Ectodermal cell (in vitro differentiated cells): ENCODE measurements around the gene LRP5.
"Not testable (repeated sequence)": the region's sequence is repeated elsewhere in the genome, so short reads cannot be mapped to it uniquely, and the experiment has no call there.

Experiments used
- H3K27ac ChIP-seq: 2 replicates; pipeline ENCODE4 v1.7.0; 2013; ENCODE audit warnings: mild to moderate bottlenecking, low read depth, low read length; ENCODE audit not compliant: insufficient read depth, poor library complexity, severe bottlenecking
- H3K27me3 ChIP-seq: 2 replicates; pipeline ENCODE4 v1.7.0; 2013; ENCODE audit warnings: mild to moderate bottlenecking, low read length; ENCODE audit not compliant: insufficient read depth, control insufficient read depth, poor library complexity, severe bottlenecking
- H3K36me3 ChIP-seq: one replicate; pipeline ENCODE4 v1.7.0; 2013; ENCODE audit warnings: low read length; ENCODE audit not compliant: control insufficient read depth, insufficient read depth
- H3K4me1 ChIP-seq: one replicate; pipeline ENCODE4 v1.7.0; 2013; ENCODE audit warnings: low read length; ENCODE audit not compliant: control insufficient read depth, insufficient read depth
- H3K4me3 ChIP-seq: 2 replicates; pipeline ENCODE4 v1.7.0; 2013; ENCODE audit warnings: low read depth, low read length, control low read depth; ENCODE audit not compliant: insufficient read depth
- H3K9me3 ChIP-seq: 2 replicates; pipeline ENCODE4 v1.7.0; 2013; ENCODE audit warnings: mild to moderate bottlenecking, low read length, moderate library complexity; ENCODE audit not compliant: control insufficient read depth
- WGBS, 2 experiments: methylation state at CpG; one replicate each; pipeline ENCODE4 v1.1.7; 2013; ENCODE audit warnings: missing lambda C conversion rate in 2 of 2; 5-methylcytosine and 5-hydroxymethylcytosine counted together

Gene LRP5

DNA sequence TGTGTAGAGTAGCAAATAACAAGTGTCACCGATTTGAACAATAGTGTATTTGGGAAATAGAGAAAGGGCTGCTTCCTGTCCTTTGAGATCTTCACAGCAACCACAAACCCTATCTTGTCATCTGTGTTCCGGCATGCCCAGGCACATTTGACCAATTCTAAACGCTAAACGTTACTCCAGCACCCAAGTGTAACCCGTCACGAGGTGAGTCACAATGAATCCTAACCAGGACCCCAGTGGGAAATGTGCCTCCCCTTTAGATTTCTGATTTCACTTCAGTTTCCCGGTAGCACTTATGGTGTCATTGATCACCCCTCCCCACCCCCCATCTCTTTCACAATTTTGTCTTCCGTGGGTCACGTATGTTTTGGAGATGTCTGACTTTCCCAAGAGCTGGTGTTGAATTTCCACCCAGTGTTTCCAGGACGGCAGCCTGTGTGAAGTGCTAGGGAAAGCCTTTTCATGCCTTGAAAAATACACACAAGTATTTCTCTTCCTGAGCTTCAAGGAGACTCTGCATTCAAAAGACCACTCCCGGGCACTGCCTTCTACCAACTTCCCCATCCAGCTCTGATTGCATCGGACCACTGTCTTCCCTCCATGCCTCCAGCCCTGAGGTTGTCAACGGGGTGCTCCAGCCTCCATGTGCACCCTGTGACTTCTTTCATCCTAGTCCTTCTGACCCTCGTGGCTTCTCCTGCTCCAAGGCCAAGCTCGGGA, 30.1 kb upstream of the LRP5 start:
- Histone ChIP-seq H3K36me3 (no peaks in the 10 kb centered on the region), H3K4me1 (no peaks in the 10 kb centered on the region), H3K4me3 (no peak overlapping the region), H3K27me3 (no peaks in the 10 kb centered on the region), H3K9me3 (no peaks in the 10 kb centered on the region), H3K27ac (no peak overlapping the region)
- WGBS, 2 experiments: 85 to 87% methylated on average over 15 of the region's 15 CpGs

DNA sequence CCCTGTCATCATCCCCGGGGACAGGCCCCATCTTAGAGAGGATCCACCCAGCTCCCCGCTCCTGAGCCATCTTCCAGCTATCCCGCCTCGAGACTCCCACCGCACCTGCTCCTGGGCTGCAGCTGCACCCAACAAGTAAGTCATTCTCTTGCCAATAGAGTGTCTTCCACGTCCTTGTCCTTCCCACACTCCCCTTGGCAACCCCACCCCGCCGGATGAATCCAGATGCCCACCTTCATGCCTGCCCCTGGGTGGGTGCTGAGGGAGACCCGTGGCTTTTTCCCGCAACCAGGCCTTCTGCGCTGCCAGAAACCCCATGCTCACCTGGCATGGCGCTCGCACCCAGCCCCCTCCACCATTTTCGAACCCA, 29.5 kb upstream of the LRP5 start:
- Histone ChIP-seq H3K27me3 (no peaks in the 10 kb centered on the region), H3K4me1 (no peaks in the 10 kb centered on the region), H3K9me3 (no peaks in the 10 kb centered on the region), H3K36me3 (no peaks in the 10 kb centered on the region), H3K4me3 (no peak overlapping the region), H3K27ac (no peak overlapping the region)
- 93 to 94% methylated on average over 14 of the region's 14 CpGs for WGBS, 2 experiments

DNA sequence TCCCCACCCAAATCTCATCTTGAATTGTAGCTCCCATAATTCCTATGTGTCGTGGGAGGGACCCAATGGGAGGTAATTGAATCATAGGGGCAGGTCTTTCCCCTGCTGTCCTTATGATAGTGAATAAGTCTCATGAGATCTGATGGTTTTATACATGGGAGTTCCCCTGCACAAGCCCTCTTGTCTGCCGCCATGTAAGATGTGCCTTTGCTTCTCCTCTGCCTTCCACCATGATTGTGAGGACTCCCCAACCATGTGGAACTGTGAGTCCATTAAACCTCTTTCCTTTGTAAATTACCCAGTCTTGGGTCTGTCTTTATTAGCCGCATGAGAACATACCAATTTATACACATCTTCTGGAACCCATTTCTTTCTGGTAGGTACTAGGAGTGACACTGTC, 27.8 kb upstream of the LRP5 start:
- not testable (repeated sequence) for H3K27me3 ChIP-seq, H3K36me3 ChIP-seq, H3K4me1 ChIP-seq, H3K27ac ChIP-seq, H3K4me3 ChIP-seq, H3K9me3 ChIP-seq
- 85 to 90% methylated on average over 2 to 3 of the region's 3 CpGs for WGBS, 2 experiments

DNA sequence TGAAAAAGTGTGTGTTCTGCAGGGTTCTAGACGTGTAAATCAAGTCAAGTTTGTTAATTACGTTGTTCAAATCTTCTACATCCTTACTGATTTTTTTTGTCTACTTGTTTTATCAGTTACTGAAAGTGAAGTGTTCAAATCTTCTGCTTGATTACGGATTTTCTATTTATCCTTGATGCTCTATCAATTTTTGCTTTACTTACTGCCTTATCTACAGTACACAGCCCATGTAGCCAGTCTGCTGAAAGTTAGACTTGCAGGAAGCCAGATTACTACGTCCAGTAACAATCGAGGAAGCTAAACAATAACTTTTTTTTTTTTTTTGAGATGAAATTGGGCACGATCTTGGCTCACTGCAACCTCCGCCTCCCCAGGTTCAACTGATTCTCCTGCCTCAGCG, 25.0 kb upstream of the LRP5 start:
- H3K9me3 ChIP-seq: peaks cover 5% of the 10 kb centered on the region
- no peak overlapping the region for H3K27ac ChIP-seq
- no peaks in the 10 kb centered on the region for H3K36me3 ChIP-seq
- no peaks in the 10 kb centered on the region for H3K4me1 ChIP-seq
- no peaks in the 10 kb centered on the region for H3K27me3 ChIP-seq
- no peak overlapping the region for H3K4me3 ChIP-seq
- WGBS, 2 experiments: 94 to 95% methylated on average over 6 to 8 of the region's 8 CpGs

DNA sequence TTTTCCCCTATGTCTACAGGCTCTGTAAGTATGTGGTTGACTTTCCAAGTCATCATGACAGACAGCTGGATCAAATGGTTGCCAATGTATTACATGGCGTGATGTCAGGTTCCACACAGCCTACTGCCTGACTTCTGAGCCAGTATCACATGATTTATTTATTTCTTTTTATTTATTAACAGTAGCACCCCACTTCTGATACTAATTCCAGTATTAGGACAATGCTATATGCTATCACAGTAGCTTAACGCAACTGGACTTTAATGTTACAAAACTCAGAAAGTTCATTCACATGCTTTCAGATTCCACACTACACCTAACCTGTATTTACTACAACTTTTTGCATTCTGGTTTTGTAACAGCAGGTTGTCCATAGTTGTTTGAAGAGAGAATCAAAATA, 22.9 kb upstream of the LRP5 start:
- peaks cover 5% of the 10 kb centered on the region for H3K9me3 ChIP-seq
- H3K27ac ChIP-seq: no peak overlapping the region
- no peaks in the 10 kb centered on the region for H3K36me3 ChIP-seq
- no peaks in the 10 kb centered on the region for H3K4me1 ChIP-seq
- WGBS, 2 experiments: 89 to 98% methylated on average over 2 of the region's 2 CpGs
- no peaks in the 10 kb centered on the region for H3K27me3 ChIP-seq
- no peak overlapping the region for H3K4me3 ChIP-seq

DNA sequence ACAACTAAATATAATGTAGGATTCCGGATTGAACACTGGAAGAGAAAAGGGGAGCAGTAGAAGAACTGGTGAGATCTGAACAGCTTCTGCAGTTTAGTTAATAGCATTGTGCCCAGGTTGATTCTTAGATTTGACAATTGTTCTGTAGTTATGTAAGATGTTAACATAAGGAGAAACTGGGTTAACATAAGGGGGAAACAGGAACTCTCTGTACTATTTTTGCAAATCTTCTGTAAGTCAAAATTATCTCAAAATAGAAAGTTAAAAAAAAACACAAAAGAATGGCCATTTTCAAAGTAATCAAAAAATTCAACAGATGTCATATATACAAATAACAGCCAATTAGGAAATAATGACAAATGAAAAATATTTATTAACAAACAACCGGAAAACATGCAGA, 18.7 kb upstream of the LRP5 start:
- no peak overlapping the region for H3K4me3 ChIP-seq
- peaks cover 5% of the 10 kb centered on the region for H3K9me3 ChIP-seq
- no peaks in the 10 kb centered on the region for H3K27me3 ChIP-seq
- no peak overlapping the region for H3K27ac ChIP-seq
- 89 to 96% methylated on average over 1 of the region's 2 CpGs for WGBS, 2 experiments
- no peaks in the 10 kb centered on the region for H3K4me1 ChIP-seq
- H3K36me3 ChIP-seq: no peaks in the 10 kb centered on the region

DNA sequence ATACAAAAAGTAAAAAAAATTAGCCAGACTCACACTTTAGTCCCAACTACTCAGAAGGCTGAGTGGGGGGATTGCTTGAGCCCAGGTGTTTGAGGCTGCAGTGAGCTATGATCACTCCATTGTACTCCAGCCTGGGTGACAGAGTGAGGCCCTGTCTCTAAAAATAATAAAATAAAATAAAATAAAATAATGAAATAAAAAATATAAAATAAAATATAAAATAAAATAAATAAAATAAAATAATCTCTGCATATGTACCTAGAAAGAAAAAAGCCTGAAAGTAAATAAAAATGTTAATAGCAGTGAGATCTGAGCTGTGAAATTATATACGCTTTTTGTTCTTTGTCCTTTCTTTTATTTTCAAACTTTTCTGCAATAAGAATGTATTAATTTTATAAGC, 17.1 kb upstream of the LRP5 start:
- no peaks in the 10 kb centered on the region for H3K27me3 ChIP-seq
- 100% methylated on average over 1 of the region's 1 CpG; no CpG with 5 or more reads in 1 of the 2 experiments for WGBS, 2 experiments

DNA sequence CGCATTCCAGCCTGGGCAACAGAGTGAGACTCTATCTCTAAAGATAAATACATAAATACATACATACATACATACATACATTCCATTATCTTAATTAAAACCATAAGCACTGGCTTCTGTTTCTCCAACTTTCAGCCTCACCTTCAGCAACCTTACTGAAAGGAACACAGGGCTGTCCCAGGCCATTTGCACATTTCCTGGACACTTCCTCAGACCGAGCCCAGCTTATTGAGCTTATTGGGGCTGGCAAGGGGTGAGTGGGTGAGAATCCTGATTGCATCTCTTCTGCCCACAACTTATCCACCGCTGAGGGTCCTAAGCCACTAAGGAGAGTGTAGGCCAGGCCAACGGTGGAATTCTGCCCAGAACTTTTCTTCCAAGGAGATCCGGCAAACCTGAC, 16.5 kb upstream of the LRP5 start:
- Histone ChIP-seq H3K4me1 (no peaks in the 10 kb centered on the region), H3K4me3 (no peak overlapping the region), H3K36me3 (no peaks in the 10 kb centered on the region), H3K27me3 (no peaks in the 10 kb centered on the region), H3K9me3 (no peaks in the 10 kb centered on the region), H3K27ac (no peak overlapping the region)
- WGBS, 2 experiments: 96 to 97% methylated on average over 5 of the region's 5 CpGs

More for the DNA sequence above, 17.1 kb upstream of the LRP5 start:
- H3K27ac ChIP-seq: no peak overlapping the region
- no peaks in the 10 kb centered on the region for H3K9me3 ChIP-seq
- no peaks in the 10 kb centered on the region for H3K36me3 ChIP-seq
- H3K4me3 ChIP-seq: no peak overlapping the region
- no peaks in the 10 kb centered on the region for H3K4me1 ChIP-seq

DNA sequence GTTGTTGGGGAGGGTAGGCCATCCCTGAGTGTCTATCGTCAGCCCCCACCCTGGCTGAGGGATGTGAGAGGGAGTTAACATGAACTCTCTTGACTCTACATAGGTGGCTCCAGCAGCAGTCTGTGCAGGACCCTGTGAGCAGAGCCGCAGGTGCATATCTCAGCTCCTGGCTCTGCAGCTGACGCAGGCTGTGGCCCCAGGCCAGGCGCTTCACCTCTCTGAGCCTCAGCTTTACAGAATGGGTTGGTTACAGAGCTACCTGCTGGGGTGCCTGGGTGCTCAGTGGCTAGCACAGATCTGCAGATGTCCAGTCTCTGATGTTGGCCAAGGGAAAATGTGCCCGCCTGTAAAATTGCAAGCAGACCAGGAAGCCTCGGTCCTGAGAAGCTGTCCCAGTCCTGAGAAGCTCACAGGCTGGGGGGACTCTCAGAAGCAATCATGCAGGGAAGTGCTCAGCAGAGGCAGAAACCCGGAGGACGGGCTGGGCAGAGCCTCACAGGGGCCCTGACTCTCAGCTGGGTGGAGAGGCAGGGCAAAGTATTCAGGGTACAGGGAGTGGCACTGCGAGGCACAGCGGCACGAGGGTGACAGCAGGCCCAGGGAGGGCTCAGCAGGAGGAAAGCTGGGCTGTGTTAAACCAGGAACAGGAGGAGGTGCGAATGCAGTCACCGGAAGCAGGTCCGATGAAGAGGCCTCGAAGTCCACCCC, 15.9 kb upstream of the LRP5 start:
- no peaks in the 10 kb centered on the region for H3K9me3 ChIP-seq
- 92 to 93% methylated on average over 15 of the region's 15 CpGs for whole genome bisulfite sequencing, 2 experiments
- no peaks in the 10 kb centered on the region for H3K27me3 ChIP-seq
- H3K4me3 ChIP-seq: no peak overlapping the region
- H3K36me3 ChIP-seq: no peaks in the 10 kb centered on the region
- no peaks in the 10 kb centered on the region for H3K4me1 ChIP-seq
- no peak overlapping the region for H3K27ac ChIP-seq

DNA sequence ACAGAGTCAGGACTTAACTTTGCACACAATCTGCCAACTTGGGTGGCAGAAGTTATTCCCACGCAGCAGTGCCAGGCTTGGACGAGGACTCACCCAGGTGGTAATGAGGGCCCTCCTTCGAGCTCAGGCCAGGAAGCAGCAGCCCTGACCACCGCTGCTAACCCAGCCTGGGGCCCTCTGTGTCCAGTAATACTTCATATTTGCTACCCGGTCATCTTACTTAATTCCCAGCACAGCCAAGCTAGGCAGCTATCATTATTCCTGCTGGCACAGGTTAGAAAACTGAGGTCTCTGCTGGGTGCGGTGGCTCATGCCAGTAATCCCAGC, 15.4 kb upstream of the LRP5 start:
- 94 to 95% methylated on average over 6 of the region's 6 CpGs for WGBS, 2 experiments
- no peaks in the 10 kb centered on the region for H3K9me3 ChIP-seq
- H3K4me3 ChIP-seq: no peak overlapping the region
- H3K4me1 ChIP-seq: no peaks in the 10 kb centered on the region
- no peaks in the 10 kb centered on the region for H3K36me3 ChIP-seq
- no peaks in the 10 kb centered on the region for H3K27me3 ChIP-seq
- H3K27ac ChIP-seq: no peak overlapping the region
